Measurements from ENCODE around the gene HTT. TPM values are rescaled to one million over a fixed set of nuclear protein-coding genes. Genes with fewer than 3 reads are reported as not detected.

Gene HTT
- total and polyA plus RNA-seq, 2 of the 13 experiments (the other 11 are each of a cell fraction or from before 2014, with no cell fraction given), result 17.5 to 19.5 TPM

GRCh38 chr4:3286335-3287175 lies 212.1 kb downstream of the HTT start (continued):
- TF ChIP-seq ATF4 (CRISPR knock-in tag; IDR thresholded peaks at IDR 0.05) (no peak), ZNF280B (CRISPR knock-in tag; IDR thresholded peaks at IDR 0.05; ENCODE audit: borderline replicate concordance) (no peak), TAF1 (CRISPR knock-in tag; IDR thresholded peaks at IDR 0.05) (peak; percentile 20; the same call in 1 of the 2 replicates), ARNTL (CRISPR knock-in tag; IDR thresholded peaks at IDR 0.05) (no peak), ZNF770 (CRISPR knock-in tag; IDR thresholded peaks at IDR 0.05) (peak; percentile 37; the same call in 1 of the 2 replicates), ZNF121 (CRISPR knock-in tag; IDR thresholded peaks at IDR 0.05) (0 out of 2 replicates have a peak, but pooled peaks have one; percentile 24), ZNF44 (CRISPR knock-in tag; IDR thresholded peaks at IDR 0.05) (no peak), RBFOX2 (IDR thresholded peaks at IDR 0.05; ENCODE audit: low read depth, low read length) (0 out of 2 replicates have a peak, but pooled peaks have one; percentile 23), SIX1 (CRISPR knock-in tag; IDR thresholded peaks at IDR 0.05; ENCODE audit: borderline replicate concordance) (no peak), ZNF484 (CRISPR knock-in tag; IDR thresholded peaks at IDR 0.05; ENCODE audit: borderline replicate concordance, low read depth) (no peak), U2AF2 (IDR thresholded peaks at IDR 0.05; ENCODE audit: low read depth, low read length) (no peak), ZHX2 (IDR thresholded peaks at IDR 0.05; ENCODE audit: low read depth) (no peak), ZHX2 (CRISPR knock-in tag; IDR thresholded peaks at IDR 0.05; ENCODE audit: borderline replicate concordance) (no peak), PITX1 (CRISPR knock-in tag; IDR thresholded peaks at IDR 0.05) (no peak; the same call in 1 of the 2 replicates)

Measured in HepG2 (cell line).